GM12878 (cell line): ENCODE data around the gene DHPS. TPM values are rescaled to one million over a fixed set of nuclear protein-coding genes. Genes with fewer than 3 reads are reported as not detected.

Experiments
- ATAC-seq: fragments of 200-7000 bp; cut with Tn5 transposase; 3 replicates; pipeline ENCODE4 v1.9.1; 2020; ENCODE audit warnings: mild to moderate bottlenecking, moderate library complexity
- BruUV-seq: library from RNA; stranded (reverse); fragments of 400-500 nt; replicated peaks from 2 replicates; lab custom pipeline; 2021; lab: Mats Ljungman, UMichigan
- CTCF ChIA-PET: fragments of 300-600 bp; sonication (Branson Sonifier 250); formaldehyde crosslinking; extraction: SDS; loops from one replicate; lab custom pipeline; 2021; ENCODE audit warnings: inconsistent platforms; lab: Yijun Ruan, JAX
- POLR2A ChIA-PET: fragments of 350-600 bp; formaldehyde crosslinking; extraction: SDS; loops from one replicate; lab custom pipeline; 2021; ENCODE audit warnings: inconsistent platforms; lab: Charles Lee
- RAD21 ChIA-PET: fragments of 300-600 bp; sonication (Branson Sonifier 250); formaldehyde crosslinking; loops from one replicate; lab custom pipeline; 2023; ENCODE audit warnings: antibody characterized with exemption; ENCODE audit not compliant: unreplicated experiment; lab: Charles Lee
- SMC1A ChIA-PET: fragments of 300-600 bp; sonication (Branson Sonifier 250); formaldehyde crosslinking; loops from one replicate; lab custom pipeline; 2023; ENCODE audit not compliant: unreplicated experiment, uncharacterized antibody; lab: Charles Lee
- DNase-seq: peaks from one replicate; pipeline ENCODE4 v3.0.0-alpha.2; 2011; ENCODE audit warnings: low read depth, low spot score
- FAIRE-seq: peaks from 3 replicates; lab custom pipeline; 2011; peaks lifted over from hg19 to GRCh38; lab: Jason Lieb, UNC
- H2AFZ ChIP-seq: 2 replicates; pipeline ENCODE4 v1.6.0; 2011; ENCODE audit warnings: low read depth, low read length, control low read depth; ENCODE audit not compliant: control insufficient read depth
- H3K27ac ChIP-seq: 2 replicates; pipeline ENCODE4 v1.5.1; 2011; ENCODE audit warnings: control low read depth; ENCODE audit not compliant: control insufficient read depth, insufficient read depth
- H3K27me3 ChIP-seq, 2 experiments: replicated peaks in 1 of 2; 2 replicates each; pipeline versions ENCODE4 v1.6.0 to v1.6.1; 2011; ENCODE audit warnings: low read length in 1 of 2; ENCODE audit not compliant: control insufficient read depth in 2 of 2, insufficient read depth in 2 of 2
- H3K36me3 ChIP-seq, 2 experiments: 2 replicates each; pipeline ENCODE4 v1.5.1; 2011; ENCODE audit warnings: low read length in 1 of 2; ENCODE audit not compliant: control insufficient read depth in 2 of 2, insufficient read depth in 2 of 2
- H3K4me1 ChIP-seq: 2 replicates; pipeline ENCODE4 v1.6.1; 2011; ENCODE audit warnings: mild to moderate bottlenecking, low read length, moderate library complexity, mixed read lengths; ENCODE audit not compliant: control insufficient read depth, insufficient read depth
- H3K4me2 ChIP-seq: 2 replicates; pipeline ENCODE4 v1.6.0; 2011; ENCODE audit warnings: control low read depth; ENCODE audit not compliant: control insufficient read depth, insufficient read depth
- H3K4me3 ChIP-seq: fragments of 200-600 bp; sonication (generic); 2 replicates; pipeline ENCODE4 v1.5.1; 2016
- H3K79me2 ChIP-seq: 2 replicates; pipeline ENCODE4 v1.6.0; 2011; ENCODE audit warnings: low read length; ENCODE audit not compliant: control insufficient read depth, insufficient read depth
- H3K9ac ChIP-seq: 2 replicates; pipeline ENCODE4 v1.8.0; 2011; ENCODE audit warnings: low read length, control low read depth, mixed read lengths; ENCODE audit not compliant: control insufficient read depth, insufficient read depth
- H3K9me3 ChIP-seq: replicated peaks from 3 replicates; pipeline ENCODE4 v1.5.1; 2011; ENCODE audit warnings: mild to moderate bottlenecking, low read length; ENCODE audit not compliant: control insufficient read depth, insufficient read depth
- H4K20me1 ChIP-seq: 2 replicates; pipeline ENCODE4 v1.6.0; 2011; ENCODE audit not compliant: control insufficient read depth, insufficient read depth
- CBFB ChIP-seq: IDR thresholded peaks from 2 replicates; pipeline ENCODE4 v1.6.1; 2016; ENCODE audit warnings: antibody characterized with exemption, low read depth
- CREM ChIP-seq: IDR thresholded peaks from 2 replicates; pipeline ENCODE4 v1.6.1; 2014; ENCODE audit warnings: antibody characterized with exemption, low read depth
- EGR1 ChIP-seq, 2 experiments: IDR thresholded peaks; 1 replicate in 1 of 2; 2 replicates in 1 of 2; pipeline ENCODE4 v1.6.1; 2011 to 2012; ENCODE audit warnings: low read depth in 2 of 2, low read length in 2 of 2, borderline replicate concordance in 1 of 2, mild to moderate bottlenecking in 1 of 2, moderate library complexity in 1 of 2
- KDM1A ChIP-seq: fragments of 200-600 bp; sonication (generic); IDR thresholded peaks from 2 replicates; pipeline ENCODE4 v1.6.1; 2016; ENCODE audit warnings: borderline replicate concordance
- LARP7 ChIP-seq: fragments of 450-650 bp; IDR thresholded peaks from 2 replicates; pipeline ENCODE4 v1.6.1; 2017; ENCODE audit warnings: mild to moderate bottlenecking
- MEF2B ChIP-seq: fragments of 450-650 bp; IDR thresholded peaks from 2 replicates; pipeline ENCODE4 v1.6.1; 2018; ENCODE audit warnings: mild to moderate bottlenecking, moderate library complexity; ENCODE audit not compliant: partially characterized antibody, poor library complexity, severe bottlenecking
- MLLT1 ChIP-seq: fragments of 450-650 bp; IDR thresholded peaks from 2 replicates; pipeline ENCODE4 v1.6.1; 2016; ENCODE audit warnings: mild to moderate bottlenecking
- SP1 ChIP-seq: IDR thresholded peaks from one replicate; pipeline ENCODE4 v1.6.1; 2011; ENCODE audit warnings: low read depth, low read length
- YY1 ChIP-seq: IDR thresholded peaks from 2 replicates; pipeline ENCODE4 v1.6.1; 2011; ENCODE audit warnings: low read depth, mild to moderate bottlenecking, low read length
- WGBS: methylation state at CpG from one replicate; pipeline ENCODE4 v1.1.6; 2016; ENCODE audit warnings: low lambda C conversion rate; ENCODE audit not compliant: insufficient replicate concordance, insufficient coverage; ENCODE audit errors: missing lambda C conversion rate; 5-methylcytosine and 5-hydroxymethylcytosine counted together
- in situ Hi-C: fragments of 300-500 bp; cut with MboI; formaldehyde crosslinking; loops from 9 replicates; pipeline ENCODE4 v1.14.3; 2018; ENCODE audit warnings: mixed read lengths
- intact Hi-C: fragments of 100-400 bp; cut with micrococcal nuclease; formaldehyde crosslinking; loops from one replicate; pipeline ENCODE4 v1.14.2; 2022; ENCODE audit not compliant: unreplicated experiment
- polyA plus RNA-seq, 11 experiments: library from polyadenylated mRNA; depleted of rRNA in 4 of 11; unstranded in 6 of 11; stranded (reverse) in 5 of 11; fragments of >200 nt; fragmentation: Nextera tagmentation in 4 of 11; fragmentation: Illumina TruSeq in 1 of 11; extraction: Ambion mirVana in 4 of 11; extraction: Trizol in 1 of 11; gene quantifications; 1 replicate in 1 of 11; 2 replicates in 10 of 11; pipeline versions ENCODE4 v1.2.1 to v1.2.3, GENCODE V29; 2011 to 2016; ENCODE audit warnings: inconsistent platforms in 2 of 11, missing spikeins in 2 of 11, low read depth in 1 of 11
- total RNA-seq, 4 experiments: library from RNA; depleted of rRNA in 3 of 4; stranded (reverse); fragments of >200 nt in 3 of 4; fragmentation: Illumina TruSeq in 1 of 4; extraction: Trizol in 1 of 4; gene quantifications; 2 replicates each; pipeline versions ENCODE4 v1.2.1 to v1.2.3, GENCODE V29; 2013 to 2021
- TF ChIP-seq, protein P1 (sequence below): fragments of 450-650 bp; conservative IDR thresholded peaks from 2 replicates; pipeline ENCODE4 v1.6.1; 2017; ENCODE audit warnings: mild to moderate bottlenecking, moderate library complexity
- TF ChIP-seq, protein P2 (sequence below): IDR thresholded peaks from 2 replicates; pipeline ENCODE4 v1.6.1; 2011; ENCODE audit warnings: low read depth, mild to moderate bottlenecking, low read length, moderate library complexity, borderline replicate concordance; ENCODE audit errors: extremely low read depth
- TF ChIP-seq, protein P3 (sequence below): fragments of 450-650 bp; IDR thresholded peaks from 2 replicates; pipeline ENCODE4 v1.6.1; 2016; ENCODE audit warnings: mild to moderate bottlenecking
- TF ChIP-seq, protein P4 (sequence below): fragments of 450-650 bp; formaldehyde crosslinking; IDR thresholded peaks from 2 replicates; pipeline ENCODE4 v1.5.0; 2022; ENCODE audit warnings: mild to moderate bottlenecking, missing genetic modification characterization

Gene DHPS
- total and polyA plus RNA-seq, 10 of the 15 experiments (the other 5 are each of a cell fraction or from before 2014, with no cell fraction given): 36.4 to 104 (median 83.4) TPM

GRCh38 chr19:12666265-12667048, 15.2 kb downstream of the DHPS start, which contains the start of the genes MAN2B1 and WDR83:
Gene MAN2B1 (minus strand): TSS chr19:12666742. CDS start chr19:12666701, 41 bp downstream.
Gene WDR83 (plus strand): TSS chr19:12666807. CDS start chr19:12669791, 2,984 bp downstream.
- RAD21 ChIA-PET: interaction anchor here (0.8 to 1.8 kb wide), 6 partner anchors 53 to 743 kb away, joined by 3 to 9 read pairs (median 4); partner anchors contain the start of genes GET3, ZNF490 and ZNF791
- Histone ChIP-seq H2AFZ (peak within 1 kb of the TSS; percentile 73), H3K79me2 (peaks cover 52% of the 10 kb centered on the region), H3K4me2 (peak within 1 kb of the TSS; percentile 99), H3K9me3 (no peaks in the 10 kb centered on the region), H3K9ac (peak within 1 kb of the TSS; percentile 81), H4K20me1 (no peaks in the 10 kb centered on the region), H3K27me3 (no peaks in the 10 kb centered on the region), H3K27ac (peak within 1 kb of the TSS; percentile 92), H3K4me3 (peak within 1 kb of the TSS; percentile 91), H3K4me1 (peaks cover 30% of the 10 kb centered on the region), H3K36me3 (peaks cover 16 to 17% of the 10 kb centered on the region in 2 experiments)
- under 1% methylated on average over 46 of the region's 46 CpGs for WGBS
- CTCF ChIA-PET: interaction anchor here (0.6 to 1.9 kb wide), 6 partner anchors 11 to 1008 kb away, joined by 3 to 13 read pairs (median 6); no protein-coding TSS in a partner anchor
- peak; percentile 68 for FAIRE-seq
- SMC1A ChIA-PET: interaction anchor here (1.6 to 2.4 kb wide), 3 partner anchors 53 to 102 kb away, joined by 6 to 10 read pairs (median 8); partner anchors contain the start of genes ZNF490 and ZNF791
- DNase-seq: no peak
- POLR2A ChIA-PET: interaction anchor here (0.6 to 2.3 kb wide), 9 partner anchors 8 to 126 kb away, joined by 3 to 15 read pairs (median 3); partner anchors contain the start of genes DHPS, TNPO2 and ZNF791
- BruUV-seq: no TSS peak
- in situ Hi-C loops (no loop called here), intact Hi-C loops (no loop called here)
- ATAC-seq: peak; percentile 83
- TF ChIP-seq MLLT1: peak; percentile 32; the same call in 1 of the 2 replicates
- peak; percentile 69; the same call in 1 of the 2 replicates for TF ChIP-seq YY1
- TF ChIP-seq LARP7: no peak
- no peak for TF ChIP-seq KDM1A
- TF ChIP-seq CREM: 0 out of 2 replicates have a peak, but pooled peaks have one; percentile 20
- TF ChIP-seq EGR1 (IDR thresholded peaks at IDR 0.05; ENCODE audit: borderline replicate concordance in 1 of 2, low read depth in 2 of 2, low read length in 2 of 2): peak in 1 of 2 experiments; percentile 28; a peak in 1 of 3 replicates
- no peak for TF ChIP-seq SP1
- peak; percentile 24; the same call in 1 of the 2 replicates for TF ChIP-seq CBFB
- TF ChIP-seq MEF2B: no peak
- TF ChIP-seq, protein P1, sequence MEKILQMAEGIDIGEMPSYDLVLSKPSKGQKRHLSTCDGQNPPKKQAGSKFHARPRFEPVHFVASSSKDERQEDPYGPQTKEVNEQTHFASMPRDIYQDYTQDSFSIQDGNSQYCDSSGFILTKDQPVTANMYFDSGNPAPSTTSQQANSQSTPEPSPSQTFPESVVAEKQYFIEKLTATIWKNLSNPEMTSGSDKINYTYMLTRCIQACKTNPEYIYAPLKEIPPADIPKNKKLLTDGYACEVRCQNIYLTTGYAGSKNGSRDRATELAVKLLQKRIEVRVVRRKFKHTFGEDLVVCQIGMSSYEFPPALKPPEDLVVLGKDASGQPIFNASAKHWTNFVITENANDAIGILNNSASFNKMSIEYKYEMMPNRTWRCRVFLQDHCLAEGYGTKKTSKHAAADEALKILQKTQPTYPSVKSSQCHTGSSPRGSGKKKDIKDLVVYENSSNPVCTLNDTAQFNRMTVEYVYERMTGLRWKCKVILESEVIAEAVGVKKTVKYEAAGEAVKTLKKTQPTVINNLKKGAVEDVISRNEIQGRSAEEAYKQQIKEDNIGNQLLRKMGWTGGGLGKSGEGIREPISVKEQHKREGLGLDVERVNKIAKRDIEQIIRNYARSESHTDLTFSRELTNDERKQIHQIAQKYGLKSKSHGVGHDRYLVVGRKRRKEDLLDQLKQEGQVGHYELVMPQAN: peak; percentile 81
- TF ChIP-seq, protein P2, sequence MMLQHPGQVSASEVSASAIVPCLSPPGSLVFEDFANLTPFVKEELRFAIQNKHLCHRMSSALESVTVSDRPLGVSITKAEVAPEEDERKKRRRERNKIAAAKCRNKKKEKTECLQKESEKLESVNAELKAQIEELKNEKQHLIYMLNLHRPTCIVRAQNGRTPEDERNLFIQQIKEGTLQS: 0 out of 2 replicates have a peak, but pooled peaks have one; percentile 13
- TF ChIP-seq, protein P3, sequence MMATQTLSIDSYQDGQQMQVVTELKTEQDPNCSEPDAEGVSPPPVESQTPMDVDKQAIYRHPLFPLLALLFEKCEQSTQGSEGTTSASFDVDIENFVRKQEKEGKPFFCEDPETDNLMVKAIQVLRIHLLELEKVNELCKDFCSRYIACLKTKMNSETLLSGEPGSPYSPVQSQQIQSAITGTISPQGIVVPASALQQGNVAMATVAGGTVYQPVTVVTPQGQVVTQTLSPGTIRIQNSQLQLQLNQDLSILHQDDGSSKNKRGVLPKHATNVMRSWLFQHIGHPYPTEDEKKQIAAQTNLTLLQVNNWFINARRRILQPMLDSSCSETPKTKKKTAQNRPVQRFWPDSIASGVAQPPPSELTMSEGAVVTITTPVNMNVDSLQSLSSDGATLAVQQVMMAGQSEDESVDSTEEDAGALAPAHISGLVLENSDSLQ: peak; percentile 42; the same call in 1 of the 2 replicates
- TF ChIP-seq, protein P4, sequence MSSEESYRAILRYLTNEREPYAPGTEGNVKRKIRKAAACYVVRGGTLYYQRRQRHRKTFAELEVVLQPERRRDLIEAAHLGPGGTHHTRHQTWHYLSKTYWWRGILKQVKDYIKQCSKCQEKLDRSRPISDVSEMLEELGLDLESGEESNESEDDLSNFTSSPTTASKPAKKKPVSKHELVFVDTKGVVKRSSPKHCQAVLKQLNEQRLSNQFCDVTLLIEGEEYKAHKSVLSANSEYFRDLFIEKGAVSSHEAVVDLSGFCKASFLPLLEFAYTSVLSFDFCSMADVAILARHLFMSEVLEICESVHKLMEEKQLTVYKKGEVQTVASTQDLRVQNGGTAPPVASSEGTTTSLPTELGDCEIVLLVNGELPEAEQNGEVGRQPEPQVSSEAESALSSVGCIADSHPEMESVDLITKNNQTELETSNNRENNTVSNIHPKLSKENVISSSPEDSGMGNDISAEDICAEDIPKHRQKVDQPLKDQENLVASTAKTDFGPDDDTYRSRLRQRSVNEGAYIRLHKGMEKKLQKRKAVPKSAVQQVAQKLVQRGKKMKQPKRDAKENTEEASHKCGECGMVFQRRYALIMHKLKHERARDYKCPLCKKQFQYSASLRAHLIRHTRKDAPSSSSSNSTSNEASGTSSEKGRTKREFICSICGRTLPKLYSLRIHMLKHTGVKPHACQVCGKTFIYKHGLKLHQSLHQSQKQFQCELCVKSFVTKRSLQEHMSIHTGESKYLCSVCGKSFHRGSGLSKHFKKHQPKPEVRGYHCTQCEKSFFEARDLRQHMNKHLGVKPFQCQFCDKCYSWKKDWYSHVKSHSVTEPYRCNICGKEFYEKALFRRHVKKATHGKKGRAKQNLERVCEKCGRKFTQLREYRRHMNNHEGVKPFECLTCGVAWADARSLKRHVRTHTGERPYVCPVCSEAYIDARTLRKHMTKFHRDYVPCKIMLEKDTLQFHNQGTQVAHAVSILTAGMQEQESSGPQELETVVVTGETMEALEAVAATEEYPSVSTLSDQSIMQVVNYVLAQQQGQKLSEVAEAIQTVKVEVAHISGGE (CRISPR knock-in tag): no peak
